ENCODE data around the gene CDH13.

Gene CDH13

DNA sequence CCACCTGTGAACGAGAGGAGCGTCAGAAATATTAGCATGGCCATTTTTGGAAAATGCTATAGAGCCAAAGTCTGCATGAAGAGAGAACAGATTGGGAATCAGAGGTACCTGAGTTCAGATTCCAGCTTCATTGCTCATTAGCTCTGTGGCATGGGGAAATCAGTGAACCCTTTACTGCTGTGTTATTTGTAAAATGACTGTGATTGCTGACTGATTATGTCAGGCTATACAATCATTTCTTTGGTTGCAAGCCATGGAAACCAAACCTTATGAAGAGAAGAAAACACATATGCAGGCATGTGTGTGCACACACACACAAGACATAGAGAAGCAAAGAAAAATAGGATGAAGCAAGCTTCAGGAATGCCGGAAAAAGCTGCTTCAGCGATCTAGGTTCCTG is 1079.6 kb downstream of the CDH13 start:
- Histone ChIP-seq H3K79me1 (replicated peaks; ENCODE audit: low read length, poor library complexity, severe bottlenecking) (peaks cover 2% of the 10 kb centered on the region), H3K4me1 (ENCODE audit: control insufficient read depth, insufficient read depth, low read depth, low read length) (peaks cover 12% of the 10 kb centered on the region), H3K4ac (ENCODE audit: low read depth in 1 of 2, low read length in 2 of 2) (no peak overlapping the region), H2BK15ac (ENCODE audit: low read depth, poor library complexity, severe bottlenecking) (no peak overlapping the region), H2AK5ac (ENCODE audit: low read length, severe bottlenecking) (peak overlapping the region; percentile 95), H3K9me3 (ENCODE audit: control insufficient read depth, low read length) (no peaks in the 10 kb centered on the region), H3K36me3 (ENCODE audit: control insufficient read depth in 1 of 2, insufficient read depth in 2 of 2, low read depth in 1 of 2, low read length in 2 of 2) (peaks cover 0 to 4% of the 10 kb centered on the region in 2 experiments), H3K27me3 (ENCODE audit: control insufficient read depth in 1 of 2, insufficient read depth in 1 of 2, low read length in 2 of 2) (no peaks in the 10 kb centered on the region), H2BK12ac (ENCODE audit: low read length in 2 of 2) (no peak overlapping the region), H3K18ac (ENCODE audit: low read depth in 1 of 2, low read length in 2 of 2) (no peak overlapping the region), H3K4me2 (ENCODE audit: low read length, poor library complexity, severe bottlenecking) (no peak overlapping the region), H3K4me3 (ENCODE audit: insufficient read depth in 1 of 2, low read depth in 1 of 2, low read length in 2 of 2) (no peak overlapping the region), H2BK120ac (ENCODE audit: low read depth, low read length) (no peak overlapping the region), H2AFZ (ENCODE audit: low read depth, low read length) (no peak overlapping the region), H3K9ac (ENCODE audit: low read length) (no peak overlapping the region), H3K23ac (ENCODE audit: low read length in 2 of 2) (no peak overlapping the region), H3K27ac (ENCODE audit: low read length, poor library complexity, severe bottlenecking) (peak overlapping the region; percentile 98), H3K14ac (ENCODE audit: low read length in 2 of 2) (no peak overlapping the region), H2BK5ac (ENCODE audit: low read depth, low read length, poor library complexity, severe bottlenecking) (peak overlapping the region; percentile 98), H4K91ac (ENCODE audit: low read length) (no peak overlapping the region), H4K8ac (ENCODE audit: low read length) (no peak overlapping the region)
- WGBS: 78% methylated on average over 4 of the region's 4 CpGs
- peak; percentile 72 for DNase-seq

DNA sequence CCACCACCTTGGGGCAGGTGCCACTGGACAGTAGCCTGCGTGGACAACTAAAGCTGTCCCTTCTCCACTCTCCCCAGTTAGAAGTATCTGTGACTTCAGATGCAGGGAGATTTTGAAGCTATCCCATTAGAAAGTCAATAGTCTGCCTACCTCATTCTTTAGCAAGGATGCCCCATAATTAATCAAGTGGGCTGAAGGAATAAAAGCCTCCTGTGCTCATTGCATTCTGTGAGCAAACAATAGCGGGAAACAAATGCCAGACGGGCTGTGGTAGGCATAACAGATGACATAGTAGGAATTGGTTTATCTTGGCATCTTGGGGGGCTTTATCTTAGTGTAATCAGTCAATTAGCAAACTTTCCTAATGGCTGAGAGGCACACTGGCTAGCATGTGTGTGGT is 1084.3 kb downstream of the CDH13 start:
- no peak overlapping the region for H3K4me2 ChIP-seq (ENCODE audit: low read length, poor library complexity, severe bottlenecking)
- H2AK5ac ChIP-seq (ENCODE audit: low read length, severe bottlenecking): peak overlapping the region; percentile 81
- H3K36me3 ChIP-seq (ENCODE audit: control insufficient read depth in 1 of 2, insufficient read depth in 2 of 2, low read depth in 1 of 2, low read length in 2 of 2): no peaks in the 10 kb centered on the region
- no peak overlapping the region for H3K9ac ChIP-seq (ENCODE audit: low read length)
- no peak overlapping the region for H3K14ac ChIP-seq (ENCODE audit: low read length in 2 of 2)
- H2BK5ac ChIP-seq (ENCODE audit: low read depth, low read length, poor library complexity, severe bottlenecking): no peak overlapping the region
- no peak overlapping the region for H3K4ac ChIP-seq (ENCODE audit: low read depth in 1 of 2, low read length in 2 of 2)
- H3K18ac ChIP-seq (ENCODE audit: low read depth in 1 of 2, low read length in 2 of 2): no peak overlapping the region
- no peak overlapping the region for H2BK15ac ChIP-seq (ENCODE audit: low read depth, poor library complexity, severe bottlenecking)
- H3K27ac ChIP-seq (ENCODE audit: low read length, poor library complexity, severe bottlenecking): no peak overlapping the region
- WGBS: 91% methylated on average over 2 of the region's 3 CpGs
- no peak overlapping the region for H3K4me3 ChIP-seq (ENCODE audit: insufficient read depth in 1 of 2, low read depth in 1 of 2, low read length in 2 of 2)
- no peak overlapping the region for H2BK120ac ChIP-seq (ENCODE audit: low read depth, low read length)
- H3K79me1 ChIP-seq (replicated peaks; ENCODE audit: low read length, poor library complexity, severe bottlenecking): peaks cover 4% of the 10 kb centered on the region
- no peaks in the 10 kb centered on the region for H3K9me3 ChIP-seq (ENCODE audit: control insufficient read depth, low read length)
- H3K23ac ChIP-seq (ENCODE audit: low read length in 2 of 2): no peak overlapping the region
- H2AFZ ChIP-seq (ENCODE audit: low read depth, low read length): no peak overlapping the region
- no peak overlapping the region for H4K91ac ChIP-seq (ENCODE audit: low read length)
- H2BK12ac ChIP-seq (ENCODE audit: low read length in 2 of 2): no peak overlapping the region
- no peaks in the 10 kb centered on the region for H3K27me3 ChIP-seq (ENCODE audit: control insufficient read depth in 1 of 2, insufficient read depth in 1 of 2, low read length in 2 of 2)
- no peak for DNase-seq
- no peak overlapping the region for H4K8ac ChIP-seq (ENCODE audit: low read length)
- H3K4me1 ChIP-seq (ENCODE audit: control insufficient read depth, insufficient read depth, low read depth, low read length): peaks cover 16% of the 10 kb centered on the region

DNA sequence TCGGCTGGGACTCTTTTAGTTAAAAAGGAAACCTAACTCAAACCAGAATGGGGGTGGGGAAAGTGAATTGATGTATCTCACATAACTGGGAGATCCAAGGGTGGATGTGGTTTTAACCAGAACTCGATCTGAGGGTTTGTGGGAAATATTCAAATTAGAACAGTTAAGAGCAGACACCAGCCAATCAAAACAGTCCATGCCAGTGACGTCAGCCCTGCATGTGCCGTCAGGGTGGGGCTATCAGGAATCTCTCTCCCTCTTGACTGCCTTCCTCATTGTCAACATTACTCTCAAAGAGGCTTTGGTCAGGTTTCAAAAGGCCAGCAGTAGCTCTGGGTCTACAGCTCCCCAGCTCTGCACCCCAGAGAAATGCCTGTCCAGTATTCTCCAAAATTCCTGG is 1086.8 kb downstream of the CDH13 start:
- 100% methylated on average over 3 of the region's 4 CpGs for WGBS
- Histone ChIP-seq H3K14ac (ENCODE audit: low read length in 2 of 2) (no peak overlapping the region), H2BK5ac (ENCODE audit: low read depth, low read length, poor library complexity, severe bottlenecking) (peak overlapping the region; percentile 99)

DNA sequence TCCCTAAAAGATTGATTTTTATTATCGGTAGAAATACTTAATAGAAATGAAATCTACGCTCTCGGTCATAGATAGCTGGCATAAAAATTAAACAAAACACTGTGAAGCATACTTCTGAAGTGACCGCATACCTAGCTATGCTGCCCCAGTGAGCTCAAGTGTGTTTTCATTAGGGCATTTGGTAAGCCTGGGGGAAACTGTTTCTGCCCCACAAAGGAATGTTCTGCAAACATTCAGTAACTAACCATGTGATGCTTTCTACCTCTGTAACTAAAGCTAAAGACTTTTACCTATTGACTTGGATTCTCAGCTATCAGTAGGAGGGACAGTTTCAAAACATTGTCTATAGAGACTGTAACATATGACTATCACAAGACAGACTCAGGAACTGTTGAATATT is 1087.5 kb downstream of the CDH13 start:
- Histone ChIP-seq H4K8ac (ENCODE audit: low read length) (no peak overlapping the region), H3K4me1 (ENCODE audit: control insufficient read depth, insufficient read depth, low read depth, low read length) (peaks cover 15% of the 10 kb centered on the region), H3K4ac (ENCODE audit: low read depth in 1 of 2, low read length in 2 of 2) (no peak overlapping the region), H3K9me3 (ENCODE audit: control insufficient read depth, low read length) (no peaks in the 10 kb centered on the region), H3K27ac (ENCODE audit: low read length, poor library complexity, severe bottlenecking) (peak overlapping the region; percentile 97), H3K27me3 (ENCODE audit: control insufficient read depth in 1 of 2, insufficient read depth in 1 of 2, low read length in 2 of 2) (no peaks in the 10 kb centered on the region), H3K4me2 (ENCODE audit: low read length, poor library complexity, severe bottlenecking) (no peak overlapping the region), H4K91ac (ENCODE audit: low read length) (no peak overlapping the region), H3K36me3 (ENCODE audit: control insufficient read depth in 1 of 2, insufficient read depth in 2 of 2, low read depth in 1 of 2, low read length in 2 of 2) (no peaks in the 10 kb centered on the region), H3K18ac (ENCODE audit: low read depth in 1 of 2, low read length in 2 of 2) (no peak overlapping the region), H2BK15ac (ENCODE audit: low read depth, poor library complexity, severe bottlenecking) (no peak overlapping the region), H3K14ac (ENCODE audit: low read length in 2 of 2) (no peak overlapping the region), H2BK5ac (ENCODE audit: low read depth, low read length, poor library complexity, severe bottlenecking) (no peak overlapping the region), H2AK5ac (ENCODE audit: low read length, severe bottlenecking) (no peak overlapping the region), H3K4me3 (ENCODE audit: insufficient read depth in 1 of 2, low read depth in 1 of 2, low read length in 2 of 2) (no peak overlapping the region), H3K23ac (ENCODE audit: low read length in 2 of 2) (no peak overlapping the region), H3K79me1 (replicated peaks; ENCODE audit: low read length, poor library complexity, severe bottlenecking) (peaks cover 5% of the 10 kb centered on the region), H2BK12ac (ENCODE audit: low read length in 2 of 2) (no peak overlapping the region), H2BK120ac (ENCODE audit: low read depth, low read length) (no peak overlapping the region), H3K9ac (ENCODE audit: low read length) (no peak overlapping the region), H2AFZ (ENCODE audit: low read depth, low read length) (no peak overlapping the region)
- DNase-seq: no peak
- WGBS: 98% methylated on average over 4 of the region's 4 CpGs

More for the DNA sequence above, 1086.8 kb downstream of the CDH13 start:
- Histone ChIP-seq H3K27ac (ENCODE audit: low read length, poor library complexity, severe bottlenecking) (peak overlapping the region; percentile 97), H2BK15ac (ENCODE audit: low read depth, poor library complexity, severe bottlenecking) (no peak overlapping the region), H3K18ac (ENCODE audit: low read depth in 1 of 2, low read length in 2 of 2) (no peak overlapping the region), H3K27me3 (ENCODE audit: control insufficient read depth in 1 of 2, insufficient read depth in 1 of 2, low read length in 2 of 2) (no peaks in the 10 kb centered on the region), H2AK5ac (ENCODE audit: low read length, severe bottlenecking) (peak overlapping the region; percentile 100), H2AFZ (ENCODE audit: low read depth, low read length) (no peak overlapping the region), H3K23ac (ENCODE audit: low read length in 2 of 2) (no peak overlapping the region), H4K8ac (ENCODE audit: low read length) (no peak overlapping the region), H3K4me2 (ENCODE audit: low read length, poor library complexity, severe bottlenecking) (no peak overlapping the region), H3K9ac (ENCODE audit: low read length) (no peak overlapping the region), H3K36me3 (ENCODE audit: control insufficient read depth in 1 of 2, insufficient read depth in 2 of 2, low read depth in 1 of 2, low read length in 2 of 2) (no peaks in the 10 kb centered on the region), H3K9me3 (ENCODE audit: control insufficient read depth, low read length) (no peaks in the 10 kb centered on the region), H3K4ac (ENCODE audit: low read depth in 1 of 2, low read length in 2 of 2) (no peak overlapping the region), H2BK12ac (ENCODE audit: low read length in 2 of 2) (no peak overlapping the region), H3K4me3 (ENCODE audit: insufficient read depth in 1 of 2, low read depth in 1 of 2, low read length in 2 of 2) (no peak overlapping the region), H3K79me1 (replicated peaks; ENCODE audit: low read length, poor library complexity, severe bottlenecking) (peaks cover 4% of the 10 kb centered on the region), H3K4me1 (ENCODE audit: control insufficient read depth, insufficient read depth, low read depth, low read length) (peaks cover 16% of the 10 kb centered on the region), H4K91ac (ENCODE audit: low read length) (no peak overlapping the region), H2BK120ac (ENCODE audit: low read depth, low read length) (no peak overlapping the region)
- no peak for DNase-seq
